K562 (cell line): ENCODE results near the gene PRUNE1. TPM values are rescaled to one million over a fixed set of nuclear protein-coding genes. Genes with fewer than 3 reads are reported as not detected.
A peak's percentile ranks its signal among the peaks of the same experiment; 100 is the strongest.

Source experiments
- BDP1 ChIP-seq: IDR thresholded peaks from 3 replicates; pipeline ENCODE4 v1.6.1; 2011; ENCODE audit not compliant: insufficient read length, insufficient read depth
- EHMT2 ChIP-seq: fragments of 450-650 bp; IDR thresholded peaks from 2 replicates; pipeline ENCODE4 v1.6.1; 2018; ENCODE audit warnings: antibody characterized with exemption
- GABPA ChIP-seq: fragments of 200-800 bp; sonication (Bioruptor generic); conservative IDR thresholded peaks from 2 replicates; pipeline ENCODE4 v1.6.1; 2016; ENCODE audit warnings: low read depth, missing genetic modification characterization, missing compliant biosample characterization
- GTF2A2 ChIP-seq: IDR thresholded peaks from 2 replicates; pipeline ENCODE4 v1.6.1; 2016; ENCODE audit warnings: mild to moderate bottlenecking, missing genetic modification characterization, missing compliant biosample characterization
- HEY1 ChIP-seq: fragments of 250-450 bp; sonication (Bioruptor Pico); IDR thresholded peaks from 2 replicates; pipeline ENCODE4 v1.5.0; 2020; ENCODE audit warnings: mild to moderate bottlenecking, moderate library complexity, borderline replicate concordance
- KAT7 ChIP-seq: sonication (generic); formaldehyde crosslinking; IDR thresholded peaks from 2 replicates; pipeline ENCODE4 v1.8.0; 2022; ENCODE audit warnings: missing genetic modification reagents, mild to moderate bottlenecking, borderline replicate concordance
- MIER1 ChIP-seq: fragments of 450-650 bp; IDR thresholded peaks from 2 replicates; pipeline ENCODE4 v1.6.1; 2016; ENCODE audit warnings: antibody characterized with exemption, mild to moderate bottlenecking, low read depth
- MTF1 ChIP-seq: fragments of 250-450 bp; sonication (Bioruptor Pico); IDR thresholded peaks from 2 replicates; pipeline ENCODE4 v1.9.0; 2021; ENCODE audit warnings: moderate library complexity, mild to moderate bottlenecking, inconsistent platforms, borderline replicate concordance
- NBN ChIP-seq: fragments of 450-650 bp; IDR thresholded peaks from 2 replicates; pipeline ENCODE4 v1.6.1; 2016; ENCODE audit warnings: low read depth, mild to moderate bottlenecking
- NR1H2 ChIP-seq: sonication (generic); formaldehyde crosslinking; IDR thresholded peaks from 2 replicates; pipeline ENCODE4 v1.4.0; 2020; ENCODE audit warnings: mild to moderate bottlenecking, missing genetic modification reagents
- PPARD ChIP-seq: fragments of 250-450 bp; sonication (Bioruptor Pico); IDR thresholded peaks from 2 replicates; pipeline ENCODE4 v1.8.0; 2022; ENCODE audit warnings: inconsistent platforms, mild to moderate bottlenecking, moderate library complexity
- RBM14 ChIP-seq: fragments of 200-400 bp; formaldehyde crosslinking; IDR thresholded peaks from 2 replicates; pipeline ENCODE4 v1.6.1; 2018; ENCODE audit warnings: low read depth, mild to moderate bottlenecking, low read length, moderate library complexity, borderline replicate concordance; ENCODE audit not compliant: insufficient read depth
- RHOXF2B ChIP-seq: fragments of 250-450 bp; sonication (Bioruptor Pico); conservative IDR thresholded peaks from 2 replicates; pipeline ENCODE4 v1.5.1; 2021
- SIX5 ChIP-seq, 2 experiments: IDR thresholded peaks; 2 replicates each; pipeline ENCODE4 v1.6.1; 2011; ENCODE audit warnings: low read length in 2 of 2, borderline replicate concordance in 1 of 2, low read depth in 1 of 2, mild to moderate bottlenecking in 1 of 2, moderate library complexity in 1 of 2; ENCODE audit not compliant: insufficient read depth in 1 of 2
- SUPT5H ChIP-seq: fragments of 450-650 bp; IDR thresholded peaks from 2 replicates; pipeline ENCODE4 v1.6.1; 2016
- TAF1 ChIP-seq: IDR thresholded peaks from 2 replicates; pipeline ENCODE4 v1.6.1; 2011; ENCODE audit warnings: mild to moderate bottlenecking, low read length, moderate library complexity; ENCODE audit not compliant: insufficient read depth, control insufficient read depth, severe bottlenecking; ENCODE audit errors: extremely low read depth
- XRCC4 ChIP-seq: IDR thresholded peaks from one replicate; pipeline ENCODE4 v1.6.1; 2011; ENCODE audit not compliant: insufficient read depth, insufficient read length; ENCODE audit errors: extremely low read depth
- ZNF408 ChIP-seq: fragments of 250-450 bp; sonication (Bioruptor Pico); IDR thresholded peaks from 2 replicates; pipeline ENCODE4 v1.4.0; 2020; ENCODE audit warnings: low read depth, mild to moderate bottlenecking, moderate library complexity
- ZNF445 ChIP-seq: fragments of 250-450 bp; sonication (Bioruptor Pico); IDR thresholded peaks from 2 replicates; pipeline ENCODE4 v1.4.0; 2020; ENCODE audit warnings: low read depth, mild to moderate bottlenecking, moderate library complexity
- ZNF79 ChIP-seq: fragments of 250-450 bp; sonication (Bioruptor Pico); IDR thresholded peaks from 2 replicates; pipeline ENCODE4 v1.4.0; 2020; ENCODE audit warnings: low read depth, mild to moderate bottlenecking, moderate library complexity
- polyA plus RNA-seq, 8 experiments: library from polyadenylated mRNA; depleted of rRNA in 4 of 8; stranded (reverse) in 5 of 8; unstranded in 3 of 8; fragments of >200 nt; fragmentation: Nextera tagmentation in 2 of 8; fragmentation: Illumina TruSeq in 1 of 8; extraction: Ambion mirVana in 2 of 8; extraction: Trizol in 1 of 8; gene quantifications; 2 replicates each; pipeline versions ENCODE4 v1.2.1 to v1.2.3, GENCODE V29; 2011 to 2014; ENCODE audit warnings: inconsistent platforms in 1 of 8, missing spikeins in 1 of 8
- total RNA-seq, 7 experiments: library from RNA; depleted of rRNA in 6 of 7; stranded (reverse); fragments of >200 nt in 6 of 7; fragmentation: Illumina TruSeq in 2 of 7; extraction: Trizol in 2 of 7; gene quantifications; 2 replicates each; pipeline versions ENCODE4 v1.2.1 to v1.2.3, GENCODE V29; 2011 to 2021; ENCODE audit warnings: low replicate concordance in 1 of 7
- TF ChIP-seq, protein P1 (sequence below): sonication (generic); formaldehyde crosslinking; IDR thresholded peaks from 2 replicates; pipeline ENCODE4 v1.8.0; 2023; ENCODE audit warnings: mild to moderate bottlenecking, missing genetic modification reagents
- TF ChIP-seq, protein P2 (sequence below): sonication (generic); formaldehyde crosslinking; IDR thresholded peaks from 2 replicates; pipeline ENCODE4 v1.8.0; 2022; ENCODE audit warnings: mild to moderate bottlenecking, missing genetic modification reagents, borderline replicate concordance

PRUNE1 gene
- total and polyA plus RNA-seq, 9 of the 15 experiments (the other 6 are each of a cell fraction or from before 2014, with no cell fraction given): 16.7 to 48.3 (median 26.2) TPM

DNA sequence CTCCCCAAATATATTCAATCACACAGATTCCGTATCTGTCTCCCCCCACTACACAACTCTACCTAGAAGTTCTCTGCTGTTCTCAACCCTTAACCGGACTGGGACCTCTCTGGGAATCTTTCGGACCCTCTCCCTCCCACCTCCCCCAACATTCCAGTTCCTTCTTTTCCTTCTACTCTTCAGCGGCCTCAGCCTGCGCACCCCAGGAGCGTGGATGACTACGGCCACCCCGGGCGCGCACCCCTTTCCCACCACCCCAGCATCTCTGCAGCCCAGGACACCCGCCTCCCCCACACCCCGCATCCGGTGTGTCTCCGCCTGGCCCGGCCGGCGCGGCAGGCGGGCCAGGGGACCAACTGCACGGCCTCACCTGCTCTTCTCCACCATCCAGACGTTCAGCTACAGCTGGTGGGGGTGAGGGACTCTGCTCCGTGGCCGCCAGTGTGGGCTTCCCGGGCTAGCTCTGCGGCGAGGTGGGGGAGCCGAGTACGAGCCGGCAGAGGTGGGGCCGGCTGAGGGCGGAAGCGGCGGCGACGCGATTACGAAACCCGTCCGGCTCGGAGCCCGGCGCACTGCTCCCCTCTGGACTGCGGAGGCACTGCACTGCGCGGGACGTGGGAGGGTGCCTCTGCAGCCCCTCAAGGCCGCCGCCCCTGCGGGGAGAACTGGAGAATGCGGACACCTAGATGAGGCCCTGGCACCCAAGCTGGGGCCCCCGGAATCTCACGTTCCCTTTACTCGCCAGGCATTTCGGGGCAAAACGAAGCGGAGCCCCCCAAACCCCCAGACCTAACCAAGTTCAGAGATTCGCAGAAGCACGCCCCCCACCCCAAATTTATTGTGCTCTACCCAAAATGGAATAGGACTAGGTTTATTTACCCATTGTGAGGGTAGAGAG lies 51.1 kb downstream of the PRUNE1 start, which contains the start of gene CDC42SE1 (continued):
- 0 out of 4 replicates have a peak, but pooled peaks of 1 of the 2 experiments have one; percentile 13 for TF ChIP-seq SIX5 (IDR thresholded peaks at IDR 0.05; ENCODE audit: borderline replicate concordance in 1 of 2, insufficient read depth in 1 of 2, low read depth in 1 of 2, low read length in 2 of 2)
- TF ChIP-seq, protein P1, sequence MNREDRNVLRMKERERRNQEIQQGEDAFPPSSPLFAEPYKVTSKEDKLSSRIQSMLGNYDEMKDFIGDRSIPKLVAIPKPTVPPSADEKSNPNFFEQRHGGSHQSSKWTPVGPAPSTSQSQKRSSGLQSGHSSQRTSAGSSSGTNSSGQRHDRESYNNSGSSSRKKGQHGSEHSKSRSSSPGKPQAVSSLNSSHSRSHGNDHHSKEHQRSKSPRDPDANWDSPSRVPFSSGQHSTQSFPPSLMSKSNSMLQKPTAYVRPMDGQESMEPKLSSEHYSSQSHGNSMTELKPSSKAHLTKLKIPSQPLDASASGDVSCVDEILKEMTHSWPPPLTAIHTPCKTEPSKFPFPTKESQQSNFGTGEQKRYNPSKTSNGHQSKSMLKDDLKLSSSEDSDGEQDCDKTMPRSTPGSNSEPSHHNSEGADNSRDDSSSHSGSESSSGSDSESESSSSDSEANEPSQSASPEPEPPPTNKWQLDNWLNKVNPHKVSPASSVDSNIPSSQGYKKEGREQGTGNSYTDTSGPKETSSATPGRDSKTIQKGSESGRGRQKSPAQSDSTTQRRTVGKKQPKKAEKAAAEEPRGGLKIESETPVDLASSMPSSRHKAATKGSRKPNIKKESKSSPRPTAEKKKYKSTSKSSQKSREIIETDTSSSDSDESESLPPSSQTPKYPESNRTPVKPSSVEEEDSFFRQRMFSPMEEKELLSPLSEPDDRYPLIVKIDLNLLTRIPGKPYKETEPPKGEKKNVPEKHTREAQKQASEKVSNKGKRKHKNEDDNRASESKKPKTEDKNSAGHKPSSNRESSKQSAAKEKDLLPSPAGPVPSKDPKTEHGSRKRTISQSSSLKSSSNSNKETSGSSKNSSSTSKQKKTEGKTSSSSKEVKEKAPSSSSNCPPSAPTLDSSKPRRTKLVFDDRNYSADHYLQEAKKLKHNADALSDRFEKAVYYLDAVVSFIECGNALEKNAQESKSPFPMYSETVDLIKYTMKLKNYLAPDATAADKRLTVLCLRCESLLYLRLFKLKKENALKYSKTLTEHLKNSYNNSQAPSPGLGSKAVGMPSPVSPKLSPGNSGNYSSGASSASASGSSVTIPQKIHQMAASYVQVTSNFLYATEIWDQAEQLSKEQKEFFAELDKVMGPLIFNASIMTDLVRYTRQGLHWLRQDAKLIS (CRISPR knock-in tag): peak; percentile 78
- TF ChIP-seq BDP1: no peak
- TF ChIP-seq XRCC4: no peak
- TF ChIP-seq GTF2A2 (tag): no peak
- peak; percentile 92 for TF ChIP-seq SUPT5H
- no peak for TF ChIP-seq ZNF408 (CRISPR knock-in tag)
- peak; percentile 94 for TF ChIP-seq TAF1
- TF ChIP-seq RBM14: no peak
- no peak for TF ChIP-seq ZNF79 (CRISPR knock-in tag)
- TF ChIP-seq PPARD: no peak
- TF ChIP-seq KAT7: peak; percentile 63; the same call in 1 of the 2 replicates
- no peak for TF ChIP-seq MTF1
- no peak for TF ChIP-seq NR1H2 (CRISPR knock-in tag)
- no peak for TF ChIP-seq ZNF445
- peak; percentile 42; the same call in 1 of the 2 replicates for TF ChIP-seq MIER1
- TF ChIP-seq EHMT2: no peak
- TF ChIP-seq NBN: peak; percentile 92; the same call in 1 of the 2 replicates
- TF ChIP-seq GABPA (tag): peak; percentile 88
- TF ChIP-seq HEY1 (CRISPR knock-in tag): no peak
- TF ChIP-seq, protein P2, sequence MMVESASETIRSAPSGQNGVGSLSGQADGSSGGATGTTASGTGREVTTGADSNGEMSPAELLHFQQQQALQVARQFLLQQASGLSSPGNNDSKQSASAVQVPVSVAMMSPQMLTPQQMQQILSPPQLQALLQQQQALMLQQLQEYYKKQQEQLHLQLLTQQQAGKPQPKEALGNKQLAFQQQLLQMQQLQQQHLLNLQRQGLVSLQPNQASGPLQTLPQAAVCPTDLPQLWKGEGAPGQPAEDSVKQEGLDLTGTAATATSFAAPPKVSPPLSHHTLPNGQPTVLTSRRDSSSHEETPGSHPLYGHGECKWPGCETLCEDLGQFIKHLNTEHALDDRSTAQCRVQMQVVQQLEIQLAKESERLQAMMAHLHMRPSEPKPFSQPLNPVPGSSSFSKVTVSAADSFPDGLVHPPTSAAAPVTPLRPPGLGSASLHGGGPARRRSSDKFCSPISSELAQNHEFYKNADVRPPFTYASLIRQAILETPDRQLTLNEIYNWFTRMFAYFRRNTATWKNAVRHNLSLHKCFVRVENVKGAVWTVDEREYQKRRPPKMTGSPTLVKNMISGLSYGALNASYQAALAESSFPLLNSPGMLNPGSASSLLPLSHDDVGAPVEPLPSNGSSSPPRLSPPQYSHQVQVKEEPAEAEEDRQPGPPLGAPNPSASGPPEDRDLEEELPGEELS (CRISPR knock-in tag): 0 out of 2 replicates have a peak, but pooled peaks have one; percentile 47
- TF ChIP-seq RHOXF2B (CRISPR knock-in tag): no peak
